B cell (primary cell): ENCODE data around the gene ZMPSTE24. TPM values are rescaled to one million over a fixed set of nuclear protein-coding genes. Genes with fewer than 3 reads are reported as not detected.

Experiments used
- ATAC-seq: fragments of 200-7000 bp; cut with Tn5 transposase; one replicate; pipeline ENCODE4 v1.10.0; 2021; ENCODE audit warnings: low read depth, mild to moderate bottlenecking, moderate number of reproducible peaks, moderate library complexity
- CTCF ChIA-PET: fragments of 350-600 bp; sonication (Branson Sonifier 250); formaldehyde crosslinking; loops from one replicate; lab custom pipeline; 2021; ENCODE audit warnings: antibody characterized with exemption, inconsistent platforms; lab: Charles Lee
- POLR2A ChIA-PET: fragments of 350-600 bp; sonication (Branson Sonifier 250); formaldehyde crosslinking; loops from one replicate; lab custom pipeline; 2021; ENCODE audit warnings: antibody characterized with exemption; lab: Charles Lee
- DNase-seq: peaks from one replicate; pipeline ENCODE4 v3.0.0; 2013
- H2AFZ ChIP-seq: 2 replicates; pipeline ENCODE4 v1.6.1; 2012; ENCODE audit warnings: mild to moderate bottlenecking, low read depth, low read length; ENCODE audit not compliant: insufficient read depth, poor library complexity, severe bottlenecking
- H3K27ac ChIP-seq, 2 donors: 1 replicate in 1 of 2; 2 replicates in 1 of 2; pipeline ENCODE4 v1.5.1; 2012 to 2013; ENCODE audit warnings: low read length in 2 of 2, mild to moderate bottlenecking in 2 of 2, moderate library complexity in 1 of 2
- H3K27me3 ChIP-seq, 4 experiments: fragments of 200-600 bp in 1 of 4; sonication (generic) in 1 of 4; replicated peaks in 1 of 4; 1 replicate in 2 of 4; 2 replicates in 2 of 4; pipeline versions ENCODE4 v1.6.1 to v1.7.0; 2013 to 2016; ENCODE audit warnings: low read length in 3 of 4, mild to moderate bottlenecking in 2 of 4, mixed read lengths in 1 of 4, moderate library complexity in 1 of 4; ENCODE audit not compliant: insufficient read depth in 4 of 4, control insufficient read depth in 3 of 4; ENCODE audit errors: control extremely low read depth in 1 of 4
- H3K36me3 ChIP-seq, 2 experiments: replicated peaks in 1 of 2; 1 replicate in 1 of 2; 2 replicates in 1 of 2; pipeline versions ENCODE4 v1.6.1 to v1.7.1; 2013; ENCODE audit warnings: low read length in 1 of 2; ENCODE audit not compliant: insufficient read depth in 2 of 2, control insufficient read depth in 1 of 2; ENCODE audit errors: control extremely low read depth in 1 of 2, extremely low read depth in 1 of 2
- H3K4me1 ChIP-seq, 2 donors: fragments of 200-600 bp in 1 of 2; sonication (generic) in 1 of 2; 1 replicate in 1 of 2; 2 replicates in 1 of 2; pipeline versions ENCODE4 v1.5.1 to v1.6.1; 2013 to 2017; ENCODE audit warnings: low read length in 2 of 2; ENCODE audit not compliant: control insufficient read depth in 2 of 2, insufficient read depth in 2 of 2
- H3K4me2 ChIP-seq: replicated peaks from 2 replicates; pipeline ENCODE3; 2012; ENCODE audit warnings: mild to moderate bottlenecking, low read depth, low read length; ENCODE audit not compliant: poor library complexity, severe bottlenecking
- H3K4me3 ChIP-seq, 5 experiments: fragments of 200-600 bp in 1 of 5; sonication (generic) in 1 of 5; 1 replicate in 3 of 5; 2 replicates in 2 of 5; pipeline versions ENCODE4 v1.5.1 to v1.7.0; 2011 to 2016; ENCODE audit warnings: low read length in 4 of 5, mild to moderate bottlenecking in 4 of 5, low read depth in 2 of 5, control low read depth in 1 of 5, moderate library complexity in 1 of 5; ENCODE audit not compliant: insufficient read depth in 1 of 5; ENCODE audit errors: control extremely low read depth in 1 of 5, extremely low read depth in 1 of 5
- H3K79me2 ChIP-seq: fragments of 200-600 bp; sonication (generic); one replicate; pipeline ENCODE4 v1.6.0; 2016; ENCODE audit warnings: low read length; ENCODE audit not compliant: control insufficient read depth, insufficient read depth
- H3K9ac ChIP-seq: fragments of 200-600 bp; sonication (generic); 2 replicates; pipeline ENCODE4 v1.6.1; 2017; ENCODE audit warnings: mild to moderate bottlenecking, low read length, moderate library complexity
- H3K9me3 ChIP-seq, 3 donors: one replicate each; pipeline versions ENCODE4 v1.6.1 to v1.7.1; 2013; ENCODE audit warnings: low read length in 2 of 3; ENCODE audit not compliant: control insufficient read depth in 2 of 3, insufficient read depth in 1 of 3; ENCODE audit errors: control extremely low read depth in 1 of 3
- H4K20me1 ChIP-seq: 2 replicates; pipeline ENCODE4 v1.6.0; 2012; ENCODE audit warnings: mild to moderate bottlenecking, low read length; ENCODE audit not compliant: insufficient read depth, control insufficient read depth, poor library complexity, severe bottlenecking
- H3K27ac Mint-ChIP-seq: one replicate; pipeline ENCODE4 v1.8.0; 2021; ENCODE audit warnings: mixed read lengths
- H3K27me3 Mint-ChIP-seq: one replicate; pipeline ENCODE4 v1.8.0; 2021; ENCODE audit warnings: mixed read lengths
- H3K4me1 Mint-ChIP-seq: one replicate; pipeline ENCODE4 v1.8.0; 2021; ENCODE audit warnings: mixed read lengths
- H3K4me3 Mint-ChIP-seq: one replicate; pipeline ENCODE4 v1.8.0; 2021; ENCODE audit warnings: mixed read lengths
- H3K9me3 Mint-ChIP-seq: one replicate; pipeline ENCODE4 v1.8.0; 2022; ENCODE audit warnings: mixed read lengths; ENCODE audit not compliant: insufficient read depth
- CTCF ChIP-seq: fragments of 200-600 bp; IDR thresholded peaks from one replicate; pipeline ENCODE4 v1.8.0; 2022; ENCODE audit warnings: antibody characterized with exemption, mild to moderate bottlenecking
- EZH2 ChIP-seq: IDR thresholded peaks from 2 replicates; pipeline ENCODE4 v1.6.1; 2012; ENCODE audit warnings: borderline replicate concordance, low read depth, mild to moderate bottlenecking, moderate library complexity, low read length; ENCODE audit not compliant: insufficient read depth, poor library complexity, severe bottlenecking
- WGBS: methylation state at CpG from one replicate; pipeline ENCODE4 v1.1.5; 2013; ENCODE audit warnings: missing lambda C conversion rate; ENCODE audit not compliant: insufficient coverage; 5-methylcytosine and 5-hydroxymethylcytosine counted together
- intact Hi-C: fragments of 100-400 bp; cut with micrococcal nuclease; formaldehyde crosslinking; loops from one replicate; pipeline ENCODE4 v1.10.0; 2022
- polyA plus RNA-seq: library from polyadenylated mRNA; depleted of rRNA; stranded (reverse); fragments of >200 nt; gene quantifications from 2 replicates; pipeline ENCODE4 v1.2.3, GENCODE V29; 2012
- total RNA-seq, 2 donors: library from RNA; stranded (reverse); fragments of 120-200 nt in 1 of 2; gene quantifications; 1 replicate in 1 of 2; 2 replicates in 1 of 2; pipeline versions ENCODE4 v1.2.3 to v1.2.4, GENCODE V29; 2013 to 2022

The ZMPSTE24 gene
- total and polyA plus RNA-seq, 2 donors (not counting 1 experiment from before 2014, with no cell fraction given): 3.5 to 18.5 TPM

GRCh38 chr1:40310983-40311642, 53.1 kb downstream of the ZMPSTE24 start:
- H3K27me3 Mint-ChIP-seq: no peaks in the 10 kb centered on the region
- H3K4me3 Mint-ChIP-seq: no peak overlapping the region
- ChIA-PET CTCF (interaction anchor here (0.7 to 1.1 kb wide), 2 partner anchors 93 to 320 kb away, joined by 3 to 4 read pairs; no protein-coding TSS in a partner anchor), POLR2A (interaction anchor here (0.6 kb wide), 1 partner anchor 86 kb away, joined by 5 read pairs; no protein-coding TSS in a partner anchor)
- no peaks in the 10 kb centered on the region for H3K9me3 Mint-ChIP-seq
- no peak overlapping the region for H3K4me2 ChIP-seq
- H4K20me1 ChIP-seq: no peaks in the 10 kb centered on the region
- ATAC-seq: no peak
- intact Hi-C loops: no loop called here
- H3K9me3 ChIP-seq: no peaks in the 10 kb centered on the region
- H3K4me3 ChIP-seq: no peak overlapping the region
- 95% methylated on average over 15 of the region's 22 CpGs for WGBS
- no peak overlapping the region for H3K27ac Mint-ChIP-seq
- no peak overlapping the region for H3K27ac ChIP-seq
- H3K4me1 ChIP-seq: peaks cover 36 to 45% of the 10 kb centered on the region in 2 donors
- H3K36me3 ChIP-seq: no peaks in the 10 kb centered on the region
- TF ChIP-seq EZH2 (no peak), CTCF (no peak)
- no peaks in the 10 kb centered on the region for H3K79me2 ChIP-seq
- peaks cover 47% of the 10 kb centered on the region for H3K4me1 Mint-ChIP-seq
- no peak for DNase-seq
- no peak overlapping the region for H2AFZ ChIP-seq
- no peak overlapping the region for H3K9ac ChIP-seq
- no peaks in the 10 kb centered on the region for H3K27me3 ChIP-seq

GRCh38 chr1:40311692-40312091, 53.7 kb downstream of the ZMPSTE24 start:
- no peaks in the 10 kb centered on the region for H3K27me3 ChIP-seq
- TF ChIP-seq CTCF (no peak), EZH2 (no peak)
- intact Hi-C loops: no loop called here
- peaks cover 36 to 49% of the 10 kb centered on the region in 2 donors for H3K4me1 ChIP-seq
- Mint-ChIP-seq H3K27ac (no peak overlapping the region), H3K4me1 (peaks cover 47% of the 10 kb centered on the region), H3K27me3 (no peaks in the 10 kb centered on the region), H3K4me3 (peak overlapping the region; percentile 5), H3K9me3 (no peaks in the 10 kb centered on the region)
- no peak for ATAC-seq
- H2AFZ ChIP-seq: no peak overlapping the region
- CTCF ChIA-PET: interaction anchor here (0.7 to 1.1 kb wide), 2 partner anchors 93 to 319 kb away, joined by 3 to 4 read pairs; no protein-coding TSS in a partner anchor
- H3K79me2 ChIP-seq: no peaks in the 10 kb centered on the region
- 96% methylated on average over 4 of the region's 5 CpGs for WGBS
- H3K27ac ChIP-seq: no peak overlapping the region
- no peak overlapping the region for H3K4me3 ChIP-seq
- DNase-seq: no peak
- H3K9me3 ChIP-seq: no peaks in the 10 kb centered on the region
- H3K36me3 ChIP-seq: no peaks in the 10 kb centered on the region
- POLR2A ChIA-PET: no interaction called here
- no peak overlapping the region for H3K9ac ChIP-seq
- peak overlapping the region; percentile 71 for H3K4me2 ChIP-seq
- H4K20me1 ChIP-seq: no peaks in the 10 kb centered on the region
